HG03097 (cell line): Measurements from ENCODE around the gene TTC22.
"Not testable (repeated sequence)": the region's sequence is repeated elsewhere in the genome, so short reads cannot be mapped to it uniquely, and the experiment has no call there.

Experiments
- ATAC-seq: cut with Tn5 transposase; IDR thresholded peaks from one replicate; pipeline ENCODE4 v1.9.1; 2021; ENCODE audit not compliant: unreplicated experiment, low FRiP score

TTC22 gene

GRCh38 chr1:54792686-54793282, 8.3 kb downstream of the TTC22 start:
- ATAC-seq, result no peak

- no peak for ATAC-seq
Observed at GRCh38 chr1:54791880-54792522, 9.1 kb downstream of the TTC22 start.

GRCh38 chr1:54788459-54788858, 12.7 kb downstream of the TTC22 start:
- no peak for ATAC-seq

- ATAC-seq, result no peak
Observed at GRCh38 chr1:54787604-54788003, 13.5 kb downstream of the TTC22 start.

GRCh38 chr1:54786778-54787177, 14.3 kb downstream of the TTC22 start:
- no peak for ATAC-seq

GRCh38 chr1:54784066-54784465, 17.1 kb downstream of the TTC22 start:
- ATAC-seq, result no peak

- ATAC-seq, result no peak
Observed at GRCh38 chr1:54782588-54782987, 18.5 kb downstream of the TTC22 start.

GRCh38 chr1:54782156-54782555, 19.0 kb downstream of the TTC22 start:
- ATAC-seq, result no peak

GRCh38 chr1:54781023-54781723, 19.9 kb downstream of the TTC22 start:
- no peak for ATAC-seq

- no peak for ATAC-seq
Observed at GRCh38 chr1:54777431-54777830, 23.7 kb downstream of the TTC22 start.

GRCh38 chr1:54777011-54777410, 24.1 kb downstream of the TTC22 start:
- ATAC-seq, result no peak

- ATAC-seq, result not testable (repeated sequence)
Observed at GRCh38 chr1:54775828-54776721, 25.0 kb downstream of the TTC22 start.

- no peak for ATAC-seq
Observed at GRCh38 chr1:54774820-54775498, 26.2 kb downstream of the TTC22 start.

- no peak for ATAC-seq
Observed at GRCh38 chr1:54772951-54773350, 28.2 kb downstream of the TTC22 start.

- ATAC-seq, result no peak
Observed at GRCh38 chr1:54768093-54768492, 33.0 kb downstream of the TTC22 start.

GRCh38 chr1:54767526-54767925, 33.6 kb downstream of the TTC22 start:
- ATAC-seq, result no peak

- no peak for ATAC-seq
Observed at GRCh38 chr1:54766726-54767125, 34.4 kb downstream of the TTC22 start.

- peak; percentile 12 for ATAC-seq
Observed at GRCh38 chr1:54764922-54765561, 36.1 kb downstream of the TTC22 start.

GRCh38 chr1:54764133-54764921, 36.8 kb downstream of the TTC22 start, which contains the start of gene PARS2:
Gene PARS2 (minus strand): TSS chr1:54764523. CDS start chr1:54759161, 5,362 bp downstream.
- peak; percentile 97 for ATAC-seq
